ENCODE results near the gene PBOV1.

The PBOV1 gene

DNA sequence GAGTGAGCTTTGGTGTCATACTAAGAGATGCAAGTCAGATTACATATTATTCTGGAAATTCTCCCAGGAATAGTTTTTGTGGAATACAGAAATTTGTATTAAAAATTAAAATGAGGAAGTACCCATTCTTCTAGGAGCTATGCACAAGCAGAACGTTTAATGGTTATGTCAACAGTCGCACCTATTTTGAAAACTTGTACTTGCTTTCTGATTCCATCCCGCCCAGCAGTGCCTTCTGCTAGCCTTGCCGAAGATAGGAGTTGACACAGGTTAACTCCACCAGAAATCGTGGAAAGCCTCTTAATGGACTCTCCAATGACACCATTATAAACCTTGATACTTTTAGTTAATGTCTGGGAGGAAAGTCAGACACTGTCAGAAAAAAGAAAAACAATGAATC, 6.7 kb downstream of the PBOV1 start:
- Histone ChIP-seq H3K4me2 (no peak overlapping the region), H3K27ac (no peak overlapping the region), H4K20me1 (no peaks in the 10 kb centered on the region), H3K4me1 (no peaks in the 10 kb centered on the region), H3K9me3 (no peaks in the 10 kb centered on the region), H3K36me3 (no peaks in the 10 kb centered on the region), H3K27me3 (no peaks in the 10 kb centered on the region), H3K4me3 (no peak overlapping the region), H3K9ac (no peak overlapping the region)
- TF ChIP-seq Cebpa-rat (IDR thresholded peaks at IDR 0.05) = no peak

- Histone ChIP-seq H3K9ac (no peak overlapping the region), H3K27me3 (no peaks in the 10 kb centered on the region), H3K9me3 (no peaks in the 10 kb centered on the region), H3K4me1 (no peaks in the 10 kb centered on the region), H3K4me3 (no peak overlapping the region), H3K36me3 (no peaks in the 10 kb centered on the region), H4K20me1 (no peaks in the 10 kb centered on the region), H3K4me2 (no peak overlapping the region), H3K27ac (no peak overlapping the region)
- no peak for TF ChIP-seq Cebpa-rat (IDR thresholded peaks at IDR 0.05)
These were observed 7.2 kb downstream of the PBOV1 start for GRCh38 chr6:138211048-138211581.

DNA sequence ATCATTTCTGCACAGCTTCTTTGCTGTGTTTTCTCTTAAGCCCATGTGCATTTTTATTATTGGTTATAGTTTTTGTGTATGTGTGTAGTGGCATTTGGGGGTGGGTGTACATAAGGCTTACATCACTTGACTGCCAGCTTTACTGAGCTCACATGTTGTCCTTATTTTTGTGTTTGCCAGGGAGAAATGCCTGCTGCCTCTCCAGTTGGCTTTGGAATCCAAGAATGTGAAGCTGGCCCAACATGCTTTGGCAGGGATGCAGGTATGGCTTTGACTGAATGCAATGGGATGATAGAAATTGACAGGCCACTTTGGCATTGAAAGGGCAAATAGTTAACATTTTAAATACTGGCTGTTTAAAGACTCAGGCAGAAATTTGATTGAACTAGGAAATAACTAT, 11.4 kb downstream of the PBOV1 start:
- Histone ChIP-seq H3K4me2 (no peak overlapping the region), H3K4me1 (no peaks in the 10 kb centered on the region), H3K36me3 (no peaks in the 10 kb centered on the region), H3K9ac (no peak overlapping the region), H3K27ac (no peak overlapping the region), H4K20me1 (no peaks in the 10 kb centered on the region), H3K9me3 (no peaks in the 10 kb centered on the region), H3K27me3 (no peaks in the 10 kb centered on the region), H3K4me3 (no peak overlapping the region)
- no peak for TF ChIP-seq Cebpa-rat (IDR thresholded peaks at IDR 0.05)

DNA sequence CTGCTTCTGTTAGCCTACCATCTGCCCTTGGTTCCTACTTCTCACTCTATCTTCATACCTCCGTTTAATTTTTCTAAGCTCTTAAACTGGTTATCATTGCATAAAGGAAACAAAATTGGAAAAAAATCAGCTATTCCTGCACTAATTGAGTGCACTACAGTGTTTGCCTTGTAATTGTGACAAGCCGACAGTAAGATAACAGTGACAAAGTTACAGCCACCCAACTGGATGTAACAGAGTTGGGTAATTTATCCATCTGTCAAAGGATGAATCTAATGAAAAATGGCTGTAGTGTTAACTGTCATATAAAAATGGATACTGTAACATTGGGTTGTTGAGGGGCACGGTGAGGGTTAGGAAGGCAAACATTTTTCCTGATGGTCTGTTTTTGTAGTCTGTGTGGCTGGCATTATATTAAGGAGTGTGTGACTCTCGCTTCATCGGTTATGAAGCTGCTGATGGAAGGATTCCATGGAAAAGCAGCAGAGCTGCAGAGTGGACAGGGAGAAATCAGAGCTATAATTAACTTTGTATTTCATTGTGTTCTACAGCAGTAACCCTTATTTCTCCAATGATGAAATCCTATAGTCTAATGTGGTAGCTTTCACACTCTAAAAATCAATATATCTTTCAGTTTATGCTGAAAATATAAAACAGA, 12.7 kb downstream of the PBOV1 start:
- TF ChIP-seq Cebpa-rat (IDR thresholded peaks at IDR 0.05) = no peak
- H3K27me3 ChIP-seq = no peaks in the 10 kb centered on the region
- no peaks in the 10 kb centered on the region for H3K9me3 ChIP-seq

DNA sequence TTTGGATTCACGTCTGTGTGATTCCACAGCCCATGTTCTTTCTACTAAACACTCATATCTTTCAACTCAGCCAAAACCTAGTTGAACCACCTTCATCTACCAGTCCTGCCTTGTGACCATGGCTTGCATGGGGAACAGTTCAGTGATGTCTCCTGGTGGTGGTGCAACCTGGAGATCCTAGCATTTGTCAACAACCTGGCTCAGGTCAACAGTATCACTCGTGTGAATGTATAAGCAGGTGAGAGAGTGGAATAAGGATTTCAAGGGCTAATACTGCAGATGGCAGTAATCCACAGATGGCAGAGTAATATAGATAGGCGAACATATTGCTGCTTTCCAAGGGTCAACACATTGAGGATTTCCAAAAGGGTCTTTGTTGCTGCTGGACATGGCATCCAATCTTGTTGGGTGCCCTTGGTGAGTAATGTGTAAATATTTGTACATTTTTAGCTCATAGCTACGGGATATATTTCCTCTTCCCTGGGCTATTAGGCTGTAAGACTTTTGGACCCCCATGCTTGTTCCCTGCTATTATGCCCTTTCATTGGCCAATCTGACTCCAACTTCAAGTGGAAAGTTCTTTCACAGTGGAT, 13.4 kb downstream of the PBOV1 start:
- H3K4me2 ChIP-seq = no peak overlapping the region
- H3K36me3 ChIP-seq = no peaks in the 10 kb centered on the region
- H4K20me1 ChIP-seq = no peaks in the 10 kb centered on the region
- no peak overlapping the region for H3K27ac ChIP-seq
- no peaks in the 10 kb centered on the region for H3K27me3 ChIP-seq
- no peaks in the 10 kb centered on the region for H3K4me1 ChIP-seq
- no peaks in the 10 kb centered on the region for H3K9me3 ChIP-seq
- H3K9ac ChIP-seq = no peak overlapping the region
- no peak overlapping the region for H3K4me3 ChIP-seq
- no peak for TF ChIP-seq Cebpa-rat (IDR thresholded peaks at IDR 0.05)

More for the DNA sequence above, 12.7 kb downstream of the PBOV1 start:
- Histone ChIP-seq H3K4me2 (no peak overlapping the region), H3K4me1 (no peaks in the 10 kb centered on the region), H3K4me3 (no peak overlapping the region), H3K9ac (no peak overlapping the region), H4K20me1 (no peaks in the 10 kb centered on the region), H3K27ac (no peak overlapping the region), H3K36me3 (no peaks in the 10 kb centered on the region)

DNA sequence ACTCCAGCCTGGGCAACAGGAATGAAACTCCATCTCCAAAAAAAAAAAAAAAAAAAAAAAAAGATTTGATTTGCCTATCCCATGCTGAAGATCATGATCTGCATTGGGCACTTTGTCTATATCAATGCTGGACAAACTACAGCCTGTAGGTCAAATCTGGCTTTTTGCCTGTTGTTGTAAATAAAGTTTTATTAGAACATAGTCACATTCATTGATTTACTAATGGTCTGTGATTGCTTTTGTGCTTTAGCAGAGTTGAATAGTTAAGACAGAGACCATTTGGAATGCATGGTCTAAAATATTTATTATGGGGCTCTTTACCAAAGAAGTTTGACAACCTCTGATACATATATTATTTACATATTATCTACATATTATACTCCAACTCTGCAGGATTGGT, 14.0 kb downstream of the PBOV1 start:
- H3K4me2 ChIP-seq = no peak overlapping the region
- no peak overlapping the region for H3K9ac ChIP-seq
- H3K27ac ChIP-seq = no peak overlapping the region
- H3K9me3 ChIP-seq = no peaks in the 10 kb centered on the region
- H3K4me1 ChIP-seq = no peaks in the 10 kb centered on the region
- no peaks in the 10 kb centered on the region for H3K36me3 ChIP-seq
- TF ChIP-seq Cebpa-rat (IDR thresholded peaks at IDR 0.05) = no peak
- H4K20me1 ChIP-seq = no peaks in the 10 kb centered on the region
- no peak overlapping the region for H3K4me3 ChIP-seq
- no peaks in the 10 kb centered on the region for H3K27me3 ChIP-seq

DNA sequence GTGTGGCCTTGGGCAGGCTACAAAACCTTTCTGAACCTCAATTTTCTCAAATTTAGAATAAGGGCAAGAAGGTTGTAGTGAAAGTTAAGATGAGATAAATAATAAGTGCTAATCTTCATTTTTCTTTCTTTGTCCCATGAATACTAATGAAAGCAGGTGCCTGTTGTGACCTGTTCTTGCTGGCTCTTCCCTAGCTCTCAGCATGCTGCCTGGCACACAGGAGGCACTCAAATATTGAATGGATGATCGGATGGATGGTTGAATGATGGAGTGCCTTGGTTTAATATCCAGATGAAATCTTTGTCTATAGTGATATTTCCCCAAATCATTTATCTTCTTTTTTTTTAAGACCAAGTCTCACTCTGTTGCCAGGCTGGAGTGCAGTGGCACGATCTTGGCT, 15.0 kb downstream of the PBOV1 start:
- no peak overlapping the region for H3K27ac ChIP-seq
- no peak overlapping the region for H3K9ac ChIP-seq
- H3K4me1 ChIP-seq = no peaks in the 10 kb centered on the region
- H3K4me2 ChIP-seq = no peak overlapping the region
- H3K27me3 ChIP-seq = no peaks in the 10 kb centered on the region
- TF ChIP-seq Cebpa-rat (IDR thresholded peaks at IDR 0.05) = no peak
- H4K20me1 ChIP-seq = no peaks in the 10 kb centered on the region
- H3K9me3 ChIP-seq = no peaks in the 10 kb centered on the region
- no peak overlapping the region for H3K4me3 ChIP-seq
- no peaks in the 10 kb centered on the region for H3K36me3 ChIP-seq

- Histone ChIP-seq H3K36me3 (no peaks in the 10 kb centered on the region), H3K9ac (no peak overlapping the region), H3K4me3 (no peak overlapping the region), H3K9me3 (no peaks in the 10 kb centered on the region), H3K4me1 (no peaks in the 10 kb centered on the region), H3K4me2 (no peak overlapping the region), H3K27me3 (no peaks in the 10 kb centered on the region), H3K27ac (no peak overlapping the region), H4K20me1 (no peaks in the 10 kb centered on the region)
- no peak for TF ChIP-seq Cebpa-rat (IDR thresholded peaks at IDR 0.05)
These were observed 16.5 kb downstream of the PBOV1 start for GRCh38 chr6:138201836-138202235.

DNA sequence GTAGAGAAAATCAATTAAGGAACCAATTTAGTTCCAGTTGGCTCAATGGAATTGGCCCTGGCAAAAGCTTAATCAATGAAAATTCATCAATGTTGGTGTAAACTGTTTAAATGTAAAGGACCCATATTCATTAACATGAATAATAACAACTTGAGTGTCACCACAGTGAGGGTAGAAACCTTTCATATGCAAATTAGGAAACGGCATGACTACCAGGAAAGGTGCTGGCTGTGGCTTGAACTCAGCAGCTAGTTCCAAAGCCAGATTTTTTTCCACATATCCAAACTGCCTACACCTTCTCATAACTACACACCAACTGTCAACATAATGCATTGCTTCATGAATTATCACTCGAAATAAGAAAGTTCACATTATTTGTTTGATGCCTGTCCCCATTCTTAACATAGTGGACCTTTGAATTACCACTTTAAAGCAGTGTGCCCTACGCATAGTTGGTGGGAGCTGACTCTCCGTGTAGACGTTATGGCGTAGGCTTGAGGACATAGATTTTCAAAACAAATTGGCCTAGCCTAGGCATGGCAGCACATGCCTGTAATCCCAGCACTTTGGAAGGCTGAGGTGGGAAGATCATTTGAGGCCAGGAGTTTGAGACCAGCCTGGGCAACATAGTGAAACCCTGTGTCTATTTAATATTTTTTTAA, 19.7 kb downstream of the PBOV1 start:
- Histone ChIP-seq H3K27ac (no peak overlapping the region), H3K9ac (no peak overlapping the region), H3K4me2 (no peak overlapping the region), H3K27me3 (no peaks in the 10 kb centered on the region), H3K36me3 (no peaks in the 10 kb centered on the region), H3K4me3 (no peak overlapping the region), H4K20me1 (no peaks in the 10 kb centered on the region), H3K4me1 (no peaks in the 10 kb centered on the region), H3K9me3 (no peaks in the 10 kb centered on the region)
- TF ChIP-seq Cebpa-rat (IDR thresholded peaks at IDR 0.05) = no peak

- TF ChIP-seq Cebpa-rat (IDR thresholded peaks at IDR 0.05) = no peak
- Histone ChIP-seq H4K20me1 (no peaks in the 10 kb centered on the region), H3K4me1 (no peaks in the 10 kb centered on the region), H3K27ac (no peak overlapping the region), H3K27me3 (no peaks in the 10 kb centered on the region), H3K36me3 (no peaks in the 10 kb centered on the region), H3K4me3 (no peak overlapping the region), H3K9me3 (no peaks in the 10 kb centered on the region), H3K4me2 (no peak overlapping the region), H3K9ac (no peak overlapping the region)
These were observed 20.7 kb downstream of the PBOV1 start for GRCh38 chr6:138197570-138197969.
